ENCODE results near the gene HMOX2. TPM values are rescaled to one million over a fixed set of nuclear protein-coding genes. Genes with fewer than 3 reads are reported as not detected.

HMOX2 gene
- total and polyA plus RNA-seq, 2 of the 13 experiments (the other 11 are each of a cell fraction or from before 2014, with no cell fraction given), result 60.3 to 70.4 TPM

DNA sequence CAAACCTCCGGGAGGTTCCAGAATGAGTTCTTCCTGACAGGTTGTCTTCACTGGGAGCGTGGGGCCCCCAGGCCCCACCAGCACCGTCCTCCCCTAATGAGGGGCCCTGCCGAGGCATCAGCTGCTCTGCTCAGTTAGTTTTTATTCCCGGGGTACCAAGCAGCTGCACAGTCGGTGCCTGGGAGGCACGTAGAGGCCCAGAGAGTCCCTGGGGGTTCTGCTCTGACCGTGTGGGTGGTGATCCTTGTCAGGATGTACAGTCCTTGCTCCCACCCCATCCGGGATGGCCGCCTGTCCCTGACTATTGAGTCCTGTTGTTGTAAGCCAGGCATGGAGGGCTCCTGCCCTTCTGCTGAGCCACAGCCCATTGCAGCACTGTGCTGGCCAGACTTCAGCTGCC, 20.2 kb upstream of the HMOX2 start:
- peaks cover 30 to 53% of the 10 kb centered on the region in 2 experiments; a peak in 4 of 5 replicates for H3K36me3 ChIP-seq (replicated peaks in 1 of 2; ENCODE audit: control insufficient read depth in 1 of 2, insufficient read depth in 2 of 2, low read length in 2 of 2)
- ChIA-PET CTCF (ENCODE audit: low intra/inter-chr PET ratio, low total read pairs) (no interaction called here), POLR2A (interaction anchor here (1.4 kb wide), 1 partner anchor 30 kb away, joined by 4 read pairs; no protein-coding TSS in a partner anchor)
- H2AFZ ChIP-seq (ENCODE audit: low read length), result no peak overlapping the region
- no peaks in the 10 kb centered on the region for H3K27me3 ChIP-seq (ENCODE audit: control insufficient read depth in 1 of 2, insufficient read depth in 2 of 2, low read length in 2 of 2)
- H3K4me2 ChIP-seq (ENCODE audit: low read depth, low read length), result no peak overlapping the region
- FAIRE-seq (no peak), ATAC-seq (no peak), DNase-seq (ENCODE audit: low spot score) (no peak)
- TF ChIP-seq SOX5 (CRISPR knock-in tag; IDR thresholded peaks at IDR 0.05; ENCODE audit: borderline replicate concordance) (no peak), RBFOX2 (IDR thresholded peaks at IDR 0.05; ENCODE audit: low read depth, low read length) (no peak), FOXP4 (CRISPR knock-in tag; IDR thresholded peaks at IDR 0.05) (no peak), ONECUT2 (CRISPR knock-in tag; IDR thresholded peaks at IDR 0.05) (no peak), EEA1 (CRISPR knock-in tag; IDR thresholded peaks at IDR 0.05; ENCODE audit: borderline replicate concordance) (no peak), ZNF12 (CRISPR knock-in tag; IDR thresholded peaks at IDR 0.05) (no peak), MAFK (conservative IDR thresholded peaks at IDR 0.05 in 1 of 2, IDR thresholded peaks at IDR 0.05 in 1 of 2; ENCODE audit: low read length in 2 of 2) (no peak), CCDC6 (CRISPR knock-in tag; IDR thresholded peaks at IDR 0.05) (no peak), USF2 (IDR thresholded peaks at IDR 0.05; ENCODE audit: low read depth, low read length) (no peak), USF2 (CRISPR knock-in tag; IDR thresholded peaks at IDR 0.05; ENCODE audit: borderline replicate concordance) (no peak)
- TF ChIP-seq, protein P1, sequence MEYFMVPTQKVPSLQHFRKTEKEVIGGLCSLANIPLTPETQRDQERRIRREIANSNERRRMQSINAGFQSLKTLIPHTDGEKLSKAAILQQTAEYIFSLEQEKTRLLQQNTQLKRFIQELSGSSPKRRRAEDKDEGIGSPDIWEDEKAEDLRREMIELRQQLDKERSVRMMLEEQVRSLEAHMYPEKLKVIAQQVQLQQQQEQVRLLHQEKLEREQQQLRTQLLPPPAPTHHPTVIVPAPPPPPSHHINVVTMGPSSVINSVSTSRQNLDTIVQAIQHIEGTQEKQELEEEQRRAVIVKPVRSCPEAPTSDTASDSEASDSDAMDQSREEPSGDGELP (IDR thresholded peaks at IDR 0.05; ENCODE audit: borderline replicate concordance, low read depth), result no peak
- no peak overlapping the region for H3K4me3 ChIP-seq (replicated peaks in 1 of 3; ENCODE audit: insufficient read depth in 1 of 3, low read depth in 2 of 3, low read length in 3 of 3)
- no peak overlapping the region for H3K27ac ChIP-seq (ENCODE audit: extremely low read length, insufficient read depth, low read length)
- no peak overlapping the region for H3K9ac ChIP-seq (ENCODE audit: insufficient read depth, low read depth, low read length)
- H3K4me1 ChIP-seq (ENCODE audit: insufficient read depth, low read length), result peaks cover 33% of the 10 kb centered on the region
- in situ Hi-C loops (cut with HindIII; ENCODE audit: extremely low pct_ligation_motif_present, low pct_unique_long_range_greater_than_20kb) (no loop called here), intact Hi-C loops (cut with micrococcal nuclease; ENCODE audit: unreplicated experiment) (no loop called here)
- no peaks in the 10 kb centered on the region for H3K79me2 ChIP-seq (ENCODE audit: insufficient read depth, low read length)
- no peaks in the 10 kb centered on the region for H3K9me3 ChIP-seq (ENCODE audit: low read length)
- no peaks in the 10 kb centered on the region for H4K20me1 ChIP-seq (ENCODE audit: insufficient read depth, low read length)
- TSS peak; percentile 38 for BruUV-seq (replicated peaks)
- 100% methylated on average over 2 of the region's 10 CpGs for WGBS (ENCODE audit: low lambda C conversion rate)
